Stimulated activated naive CD8-positive, alpha-beta T cell treated with anti-CD3 and anti-CD28 coated beads, Interleukin-15, Interleukin-2, amounts not matched to agents 100 U/mL and 50 U/mL, for 24 hours (primary cell): ENCODE data around the gene RPS6KA2.
"Not testable (repeated sequence)": the region's sequence is repeated elsewhere in the genome, so short reads cannot be mapped to it uniquely, and the experiment has no call there.

Experiments used
- ATAC-seq: fragments of 150-1000 bp; cut with Tn5 transposase; one replicate; pipeline ENCODE4 v1.10.0; 2021
- DNase-seq: peaks from one replicate; pipeline ENCODE4 v3.0.0; 2021

RPS6KA2 gene

GRCh38 chr6:166394036-166394892 lies 232.8 kb downstream of the RPS6KA2 start:
- ATAC-seq, result peak; percentile 28
- DNase-seq, result no peak

- no peak for DNase-seq
- ATAC-seq, result no peak
Measured at GRCh38 chr6:166393535-166393823, 233.6 kb downstream of the RPS6KA2 start.

GRCh38 chr6:166392755-166393534 lies 234.1 kb downstream of the RPS6KA2 start:
- not testable (repeated sequence) for DNase-seq, ATAC-seq

GRCh38 chr6:166389119-166389518 lies 237.9 kb downstream of the RPS6KA2 start:
- DNase-seq (no peak), ATAC-seq (no peak)

GRCh38 chr6:166388290-166389004 lies 238.6 kb downstream of the RPS6KA2 start:
- ATAC-seq, result no peak
- DNase-seq, result no peak

GRCh38 chr6:166387642-166388289 lies 239.3 kb downstream of the RPS6KA2 start:
- DNase-seq (no peak), ATAC-seq (no peak)

GRCh38 chr6:166387098-166387497 lies 240.0 kb downstream of the RPS6KA2 start:
- not testable (repeated sequence) for ATAC-seq, DNase-seq

- ATAC-seq (no peak), DNase-seq (no peak)
Measured at GRCh38 chr6:166386111-166386510, 240.9 kb downstream of the RPS6KA2 start.

- DNase-seq, result peak; percentile 47
Measured at GRCh38 chr6:166383802-166384363, 243.2 kb downstream of the RPS6KA2 start.

GRCh38 chr6:166382933-166383801 lies 243.9 kb downstream of the RPS6KA2 start, which contains the start of gene MPC1:
Gene MPC1 (minus strand): TSS chr6:166382940. CDS start chr6:166382876, 64 bp downstream.
- peak; percentile 97 for ATAC-seq
- DNase-seq, result peak; percentile 96

More at GRCh38 chr6:166383802-166384363, 243.2 kb downstream of the RPS6KA2 start:
- not testable (repeated sequence) for ATAC-seq

GRCh38 chr6:166382500-166382932 lies 244.5 kb downstream of the RPS6KA2 start:
- peak; percentile 0 for ATAC-seq
- no peak for DNase-seq

- peak; percentile 25 for ATAC-seq
- peak; percentile 82 for DNase-seq
Measured at GRCh38 chr6:166381733-166382499, 245.1 kb downstream of the RPS6KA2 start.

- ATAC-seq (no peak), DNase-seq (no peak)
Measured at GRCh38 chr6:166381381-166381732, 245.7 kb downstream of the RPS6KA2 start.

- ATAC-seq, result no peak
Measured at GRCh38 chr6:166379800-166380199, 247.3 kb downstream of the RPS6KA2 start.

GRCh38 chr6:166379103-166379586 lies 247.9 kb downstream of the RPS6KA2 start:
- DNase-seq, result no peak
- ATAC-seq, result no peak

More at GRCh38 chr6:166379800-166380199, 247.3 kb downstream of the RPS6KA2 start:
- no peak for DNase-seq

GRCh38 chr6:166377721-166378120 lies 249.3 kb downstream of the RPS6KA2 start:
- ATAC-seq, result no peak
- no peak for DNase-seq

GRCh38 chr6:166375013-166375412 lies 252.0 kb downstream of the RPS6KA2 start:
- no peak for DNase-seq
- peak; percentile 49 for ATAC-seq

GRCh38 chr6:166370489-166370888 lies 256.6 kb downstream of the RPS6KA2 start:
- ATAC-seq (no peak), DNase-seq (no peak)

GRCh38 chr6:166369782-166370181 lies 257.3 kb downstream of the RPS6KA2 start:
- ATAC-seq, result no peak

GRCh38 chr6:166366921-166367320 lies 260.1 kb downstream of the RPS6KA2 start:
- DNase-seq (no peak), ATAC-seq (no peak)

More at GRCh38 chr6:166369782-166370181, 257.3 kb downstream of the RPS6KA2 start:
- no peak for DNase-seq
